Esophagus squamous epithelium (tissue), 5 donors: ENCODE data around the gene KCNMA1. TPM values are rescaled to one million over a fixed set of nuclear protein-coding genes. Genes with fewer than 3 reads are reported as not detected.
A peak's percentile ranks its signal among the peaks of the same experiment; 100 is the strongest.

Source experiments
- DNase-seq: peaks from one replicate; lab custom pipeline; 2025; lab: John Stamatoyannopoulos, UW
- H3K27ac ChIP-seq, 4 donors: fragments of 200-600 bp; sonication (generic); one replicate each; pipeline ENCODE4 v1.5.1; 2016 to 2019; ENCODE audit warnings: mild to moderate bottlenecking in 1 of 4
- H3K27me3 ChIP-seq, 4 donors: fragments of 200-600 bp; sonication (generic); 1 replicate in 3 of 4; 2 replicates in 1 of 4; pipeline versions ENCODE4 v1.5.1 to v1.6.0; 2017 to 2021; ENCODE audit warnings: antibody characterized with exemption in 1 of 4
- H3K36me3 ChIP-seq, 3 donors: fragments of 200-600 bp; sonication (generic); one replicate each; pipeline ENCODE4 v1.5.1; 2016 to 2019
- H3K4me1 ChIP-seq, 3 donors: fragments of 200-600 bp; sonication (generic); one replicate each; pipeline ENCODE4 v1.5.1; 2017 to 2019
- H3K4me3 ChIP-seq, 4 donors: fragments of 200-600 bp; sonication (generic); 1 replicate in 3 of 4; 2 replicates in 1 of 4; pipeline ENCODE4 v1.5.1; 2016 to 2019; ENCODE audit warnings: mild to moderate bottlenecking in 2 of 4, moderate library complexity in 1 of 4
- H3K9me3 ChIP-seq, 3 donors: fragments of 200-600 bp; sonication (generic); one replicate each; pipeline ENCODE4 v1.5.1; 2016 to 2019
- POLR2A ChIP-seq, 4 donors: fragments of 450-650 bp; IDR thresholded peaks; one replicate each; pipeline ENCODE4 v1.6.1; 2017; ENCODE audit warnings: antibody characterized with exemption in 4 of 4, mild to moderate bottlenecking in 4 of 4, moderate library complexity in 3 of 4
- WGBS, 2 donors: methylation state at CpG; one replicate each; pipeline ENCODE4 v1.1.5; 2018; 5-methylcytosine and 5-hydroxymethylcytosine counted together
- intact Hi-C: fragments of 100-400 bp; cut with DNase I; formaldehyde crosslinking; loops from one replicate; pipeline ENCODE4 v1.15.0; 2022
- total RNA-seq, 4 donors: library from RNA; depleted of rRNA; stranded (reverse); fragments of >200 nt; gene quantifications; one replicate each; pipeline ENCODE4 v1.1.0, GENCODE V29; 2016
- TF ChIP-seq, protein P1 (sequence below), 6 experiments: fragments of 450-650 bp in 4 of 6; fragments of 200-600 bp in 2 of 6; sonication (generic) in 2 of 6; IDR thresholded peaks; one replicate each; pipeline ENCODE4 v1.5.1; 2016 to 2019; ENCODE audit warnings: antibody characterized with exemption in 6 of 6, mild to moderate bottlenecking in 4 of 6, moderate library complexity in 4 of 6
- donor health status: DM: yes; HTN: yes; CAD: no.

Gene KCNMA1
- total RNA-seq, 4 donors from 2014 or later: 7.5 to 74.2 (median 18.0) TPM

DNA sequence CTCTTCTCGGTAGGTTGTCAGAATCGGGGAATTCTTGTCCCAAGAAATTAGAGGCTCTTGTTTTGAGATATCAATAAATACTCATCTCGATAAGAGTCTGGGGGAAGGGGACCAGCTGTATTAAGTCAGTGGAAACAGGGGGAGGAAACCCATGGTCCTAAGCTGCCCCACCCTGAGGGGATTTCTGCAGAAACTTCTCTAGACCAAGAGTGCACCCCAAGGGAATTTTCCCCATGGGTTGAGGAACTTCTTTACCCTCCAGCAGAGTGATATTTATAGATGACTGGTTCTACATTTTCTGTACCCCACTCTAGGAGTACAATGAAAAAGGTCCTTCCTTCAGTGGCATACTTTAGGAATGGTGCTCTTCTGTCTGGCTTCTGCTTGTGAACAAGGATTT is 627.2 kb downstream of the KCNMA1 start:
- no peaks in the 10 kb centered on the region for H3K9me3 ChIP-seq
- TF ChIP-seq, protein P1, sequence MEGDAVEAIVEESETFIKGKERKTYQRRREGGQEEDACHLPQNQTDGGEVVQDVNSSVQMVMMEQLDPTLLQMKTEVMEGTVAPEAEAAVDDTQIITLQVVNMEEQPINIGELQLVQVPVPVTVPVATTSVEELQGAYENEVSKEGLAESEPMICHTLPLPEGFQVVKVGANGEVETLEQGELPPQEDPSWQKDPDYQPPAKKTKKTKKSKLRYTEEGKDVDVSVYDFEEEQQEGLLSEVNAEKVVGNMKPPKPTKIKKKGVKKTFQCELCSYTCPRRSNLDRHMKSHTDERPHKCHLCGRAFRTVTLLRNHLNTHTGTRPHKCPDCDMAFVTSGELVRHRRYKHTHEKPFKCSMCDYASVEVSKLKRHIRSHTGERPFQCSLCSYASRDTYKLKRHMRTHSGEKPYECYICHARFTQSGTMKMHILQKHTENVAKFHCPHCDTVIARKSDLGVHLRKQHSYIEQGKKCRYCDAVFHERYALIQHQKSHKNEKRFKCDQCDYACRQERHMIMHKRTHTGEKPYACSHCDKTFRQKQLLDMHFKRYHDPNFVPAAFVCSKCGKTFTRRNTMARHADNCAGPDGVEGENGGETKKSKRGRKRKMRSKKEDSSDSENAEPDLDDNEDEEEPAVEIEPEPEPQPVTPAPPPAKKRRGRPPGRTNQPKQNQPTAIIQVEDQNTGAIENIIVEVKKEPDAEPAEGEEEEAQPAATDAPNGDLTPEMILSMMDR (IDR thresholded peaks at IDR 0.05): no peak
- TF ChIP-seq POLR2A (IDR thresholded peaks at IDR 0.05): no peak
- no peaks in the 10 kb centered on the region for H3K36me3 ChIP-seq
- DNase-seq: no peak
- H3K27me3 ChIP-seq: no peaks in the 10 kb centered on the region
- no peak overlapping the region for H3K27ac ChIP-seq
- 81 to 90% methylated on average over 3 of the region's 3 CpGs for WGBS, 2 donors
- no peak overlapping the region for H3K4me3 ChIP-seq
- H3K4me1 ChIP-seq: peaks cover 0 to 23% (median 13%) of the 10 kb centered on the region in 3 donors
- intact Hi-C loops: no loop called here

DNA sequence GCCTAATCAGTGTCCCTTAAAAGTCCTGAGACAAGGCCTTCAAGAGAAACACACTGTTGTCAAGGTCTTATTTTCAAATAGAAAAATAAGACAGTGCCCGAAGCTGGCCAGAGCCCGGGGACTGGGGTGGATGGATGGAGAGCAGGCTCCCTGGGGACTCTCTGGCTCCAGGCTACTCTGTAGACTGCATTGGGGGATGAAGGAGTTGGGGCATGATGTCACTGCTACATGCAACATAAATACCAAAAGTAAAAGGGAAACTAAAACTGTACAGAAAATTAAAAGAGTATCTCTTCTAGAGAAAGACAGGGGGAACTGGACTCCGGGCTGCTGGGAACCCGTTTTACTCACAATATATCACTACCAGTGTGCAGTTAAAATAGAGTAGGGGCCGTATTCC is 629.8 kb downstream of the KCNMA1 start:
- H3K36me3 ChIP-seq: no peaks in the 10 kb centered on the region
- 73 to 79% methylated on average over 5 of the region's 5 CpGs for WGBS, 2 donors
- intact Hi-C loops: no loop called here
- H3K27me3 ChIP-seq: no peaks in the 10 kb centered on the region
- no peaks in the 10 kb centered on the region for H3K9me3 ChIP-seq
- H3K4me3 ChIP-seq: no peak overlapping the region
- TF ChIP-seq, protein P1 (IDR thresholded peaks at IDR 0.05): no peak
- no peak for TF ChIP-seq POLR2A (IDR thresholded peaks at IDR 0.05)
- no peak overlapping the region for H3K27ac ChIP-seq
- peaks cover 0 to 37% (median 8%) of the 10 kb centered on the region in 3 donors for H3K4me1 ChIP-seq
- no peak for DNase-seq

DNA sequence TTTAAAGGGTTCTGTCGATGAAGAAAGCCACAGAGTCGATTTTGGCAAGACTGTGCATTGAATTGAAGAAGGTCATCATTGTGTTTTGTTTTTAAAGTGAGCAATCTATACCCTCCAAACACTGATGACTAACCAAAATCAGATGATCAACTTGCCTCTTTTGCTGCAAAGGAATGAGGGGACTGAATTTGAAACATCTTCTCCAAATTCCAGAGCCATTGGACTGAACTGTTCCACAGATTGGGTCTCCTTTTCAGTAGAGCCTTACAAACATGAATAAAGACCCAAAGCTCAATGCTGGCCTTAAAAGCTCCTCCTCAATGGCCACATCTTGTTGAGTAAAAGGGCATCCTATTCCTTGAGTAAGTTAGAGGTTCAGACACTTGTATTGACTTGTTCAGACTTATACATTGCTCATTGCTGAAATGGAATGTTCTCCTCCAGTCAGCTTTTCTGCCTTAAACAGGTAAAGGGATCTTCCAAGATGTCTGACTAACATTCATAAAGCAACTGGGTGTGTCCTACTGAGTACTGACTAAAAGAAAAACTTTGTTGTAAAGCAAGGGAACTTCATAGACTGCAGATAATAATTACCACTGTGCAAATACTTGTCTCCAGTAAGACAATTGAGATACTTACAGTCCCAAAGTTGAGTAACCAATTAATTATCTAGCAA is 630.6 kb downstream of the KCNMA1 start:
- Histone ChIP-seq H3K4me1 (peaks cover 0 to 29% (median 0%) of the 10 kb centered on the region in 3 donors), H3K9me3 (no peaks in the 10 kb centered on the region), H3K4me3 (no peak overlapping the region), H3K36me3 (no peaks in the 10 kb centered on the region), H3K27me3 (no peaks in the 10 kb centered on the region), H3K27ac (no peak overlapping the region)
- DNase-seq: no peak
- no peak for TF ChIP-seq POLR2A (IDR thresholded peaks at IDR 0.05)
- TF ChIP-seq, protein P1 (IDR thresholded peaks at IDR 0.05): no peak
- 50 to 65% methylated on average over 2 of the region's 2 CpGs for WGBS, 2 donors
- intact Hi-C loops: no loop called here

DNA sequence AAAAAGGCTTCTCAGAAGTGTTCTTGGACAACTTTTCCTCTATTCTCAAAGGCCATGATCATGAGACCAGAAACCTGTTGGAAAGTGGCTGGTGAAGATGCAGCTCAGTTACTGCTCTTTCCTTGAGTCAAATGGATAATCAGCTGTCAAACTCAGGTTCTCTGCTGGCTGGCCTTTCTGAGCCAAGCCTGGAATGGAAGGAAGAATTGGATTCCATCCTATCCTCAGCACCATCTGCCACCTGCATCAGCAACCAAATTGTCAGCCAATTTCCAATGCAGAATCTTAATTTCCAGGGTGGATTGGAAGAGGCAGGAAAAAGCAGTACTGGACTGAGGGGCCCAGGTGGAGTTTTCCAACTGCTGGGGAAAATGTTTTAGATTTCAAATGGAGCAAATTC is 631.7 kb downstream of the KCNMA1 start:
- no peak overlapping the region for H3K4me3 ChIP-seq
- no peaks in the 10 kb centered on the region for H3K27me3 ChIP-seq
- no peak overlapping the region for H3K27ac ChIP-seq
- H3K9me3 ChIP-seq: no peaks in the 10 kb centered on the region
- intact Hi-C loops: no loop called here
- peaks cover 0 to 22% (median 0%) of the 10 kb centered on the region in 3 donors for H3K4me1 ChIP-seq
- no peak for DNase-seq
- TF ChIP-seq POLR2A (IDR thresholded peaks at IDR 0.05): no peak
- TF ChIP-seq, protein P1 (IDR thresholded peaks at IDR 0.05): no peak
- H3K36me3 ChIP-seq: no peaks in the 10 kb centered on the region

DNA sequence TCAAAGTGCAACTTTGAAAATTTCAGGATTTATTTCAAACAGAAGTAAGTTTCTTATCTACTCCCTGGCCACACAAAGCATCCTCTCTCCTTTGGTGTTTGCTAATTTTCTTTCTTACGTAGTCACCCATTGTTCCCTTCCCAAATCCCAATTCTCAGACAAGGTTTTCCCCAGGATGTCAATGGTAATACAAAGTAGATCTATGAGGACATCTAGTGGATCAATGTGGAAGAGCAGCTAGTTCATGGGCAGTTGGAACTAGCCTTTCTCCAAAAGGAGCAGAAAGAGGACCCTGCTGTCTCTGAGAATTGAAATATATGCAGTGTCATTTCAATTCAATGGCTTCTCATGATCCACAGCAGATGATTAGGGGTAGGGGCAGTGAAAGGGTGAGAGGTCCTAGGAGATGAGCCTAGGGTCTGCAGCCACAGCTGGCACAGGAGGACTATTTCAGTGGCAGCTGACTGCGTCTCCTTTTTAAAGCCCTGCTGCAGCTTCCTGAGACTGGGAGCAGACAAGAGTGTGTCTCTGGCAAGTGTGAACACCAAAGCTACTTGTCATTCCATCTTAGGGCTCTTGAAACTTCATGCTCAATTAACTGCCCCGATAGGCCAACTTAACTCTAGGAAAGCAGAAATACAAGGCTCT is 632.6 kb downstream of the KCNMA1 start:
- no peaks in the 10 kb centered on the region for H3K9me3 ChIP-seq
- intact Hi-C loops: no loop called here

More for the DNA sequence above, 632.6 kb downstream of the KCNMA1 start:
- 56 to 57% methylated on average over 3 of the region's 3 CpGs for WGBS, 2 donors
- H3K36me3 ChIP-seq: no peaks in the 10 kb centered on the region
- H3K27me3 ChIP-seq: no peaks in the 10 kb centered on the region
- H3K27ac ChIP-seq: peak overlapping the region in 1 of 4 donors; percentile 15
- no peak for DNase-seq
- H3K4me1 ChIP-seq: peaks cover 0 to 22% (median 0%) of the 10 kb centered on the region in 3 donors
- TF ChIP-seq, protein P1 (IDR thresholded peaks at IDR 0.05): peak in 5 of 6 experiments; percentile 47 to 79 (median 72)
- TF ChIP-seq POLR2A (IDR thresholded peaks at IDR 0.05): no peak
- H3K4me3 ChIP-seq: no peak overlapping the region
